Measurements from ENCODE around the gene DBH.

Gene DBH

GRCh38 chr9:133645021-133645765 lies 9.0 kb downstream of the DBH start:
- no peak for DNase-seq

- DNase-seq = no peak
Measured at GRCh38 chr9:133647148-133647547, 11.0 kb downstream of the DBH start.

DNA sequence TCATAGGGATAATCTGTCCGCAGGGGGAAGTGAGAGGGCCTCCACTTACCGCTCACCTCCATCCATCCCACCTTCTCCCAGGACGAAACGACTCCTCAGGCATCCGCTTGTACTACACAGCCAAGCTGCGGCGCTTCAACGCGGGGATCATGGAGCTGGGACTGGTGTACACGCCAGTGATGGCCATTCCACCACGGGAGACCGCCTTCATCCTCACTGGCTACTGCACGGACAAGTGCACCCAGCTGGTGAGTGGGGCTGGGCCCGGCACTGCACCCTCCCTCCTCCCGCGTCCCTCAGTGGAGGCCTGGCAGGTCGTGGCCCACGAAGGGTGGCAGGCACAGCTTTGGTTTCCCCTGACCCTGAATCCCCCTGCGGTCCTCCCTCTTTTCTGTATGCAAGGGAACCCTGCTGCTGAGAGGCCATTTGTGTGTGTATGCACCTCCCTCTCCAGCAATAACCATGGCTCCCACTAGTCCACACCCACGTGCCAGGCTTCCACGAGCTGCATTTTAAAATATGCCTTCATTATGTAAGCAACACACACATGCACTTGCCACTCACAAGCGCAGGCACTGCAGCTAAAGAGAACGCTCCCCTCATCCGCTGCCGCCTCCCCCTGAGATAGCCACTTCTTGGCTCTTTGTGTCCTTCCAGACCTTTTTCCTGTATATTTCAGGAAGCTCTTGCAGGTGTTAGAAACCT lies 11.8 kb downstream of the DBH start:
- DNase-seq = no peak

DNA sequence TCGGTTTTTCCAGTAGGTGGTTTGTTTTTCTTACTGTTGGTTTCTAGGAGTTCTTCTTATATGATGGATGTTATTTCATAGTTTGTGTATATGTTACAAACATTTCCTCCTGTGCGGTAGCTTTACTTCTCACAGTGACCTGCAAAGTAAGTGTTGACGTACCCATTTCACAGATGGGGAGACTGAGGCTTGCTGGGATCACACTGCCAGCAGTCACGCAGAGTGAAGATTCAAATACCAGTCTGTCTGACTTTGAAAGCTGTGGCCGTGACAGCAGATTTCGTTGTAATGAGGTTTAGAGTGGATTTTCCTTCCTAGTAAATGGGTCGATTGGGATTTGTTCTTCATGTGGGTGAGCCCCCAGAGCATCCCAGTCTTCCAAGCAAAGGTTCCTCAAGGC lies 13.0 kb downstream of the DBH start:
- no peak for DNase-seq

DNA sequence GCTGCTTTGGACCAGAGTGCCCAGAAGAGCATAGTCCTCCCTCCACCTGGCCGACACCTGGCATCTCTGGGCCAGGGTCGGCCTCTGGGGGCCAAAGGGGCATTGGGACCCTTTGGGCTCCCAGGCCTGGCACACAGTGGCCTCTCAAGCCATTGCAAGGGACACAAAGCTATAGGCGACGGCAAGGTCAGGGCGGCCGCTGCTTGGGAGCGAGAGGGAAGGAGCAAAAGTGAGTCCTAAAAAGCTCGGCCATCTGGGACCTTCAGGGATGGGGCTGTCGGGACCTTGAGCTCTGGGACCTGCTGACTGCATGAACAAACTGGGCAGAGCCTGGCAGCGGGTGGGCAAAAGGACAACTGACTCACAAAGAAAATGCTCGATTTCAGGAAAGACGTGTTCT lies 13.9 kb downstream of the DBH start:
- DNase-seq = no peak

- DNase-seq = no peak
Measured at GRCh38 chr9:133653638-133654037, 17.5 kb downstream of the DBH start.

GRCh38 chr9:133654736-133655657 lies 18.8 kb downstream of the DBH start:
- DNase-seq = peak; percentile 54

- DNase-seq = no peak
Measured at GRCh38 chr9:133655701-133656100, 19.5 kb downstream of the DBH start.

DNA sequence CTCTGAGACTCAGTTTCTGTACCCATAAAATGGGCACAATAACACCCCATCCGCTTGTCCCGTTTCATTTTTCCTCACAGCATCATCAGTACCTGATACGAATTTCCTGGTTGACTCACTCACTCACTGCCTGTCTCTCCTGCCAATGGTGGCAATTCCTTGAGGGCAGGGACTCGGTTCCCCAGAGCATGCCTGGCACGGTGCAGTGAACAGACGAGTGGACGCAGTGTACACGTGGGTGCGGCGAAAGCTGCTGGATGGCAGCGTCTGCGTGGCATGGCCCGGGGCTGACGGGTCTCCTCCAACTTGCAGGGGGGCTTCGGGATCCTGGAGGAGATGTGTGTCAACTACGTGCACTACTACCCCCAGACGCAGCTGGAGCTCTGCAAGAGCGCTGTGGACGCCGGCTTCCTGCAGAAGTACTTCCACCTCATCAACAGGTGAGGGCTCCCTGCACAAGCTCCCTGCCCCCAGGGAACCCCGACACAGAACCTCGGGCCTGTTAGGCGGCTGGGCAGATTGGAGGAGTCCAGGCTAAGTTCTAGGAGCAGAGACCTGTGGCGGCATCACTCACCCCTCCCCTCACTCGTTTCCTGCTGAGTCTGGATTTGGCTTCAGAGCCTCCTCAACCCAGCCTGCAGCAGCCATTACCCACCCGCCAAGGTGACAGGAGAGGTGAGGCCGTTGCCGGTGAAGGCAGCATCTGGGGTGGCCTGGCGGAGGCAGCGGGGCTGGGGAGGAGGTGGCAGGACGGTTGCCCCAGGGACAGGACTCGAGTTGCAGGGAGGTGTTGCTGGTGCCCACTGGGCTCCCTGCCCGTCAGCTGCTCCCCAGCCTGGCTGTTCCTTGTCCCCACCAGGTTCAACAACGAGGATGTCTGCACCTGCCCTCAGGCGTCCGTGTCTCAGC lies 20.3 kb downstream of the DBH start:
- DNase-seq = peak; percentile 79

- DNase-seq = peak; percentile 92
Measured at GRCh38 chr9:133657120-133657661, 21.0 kb downstream of the DBH start.

DNA sequence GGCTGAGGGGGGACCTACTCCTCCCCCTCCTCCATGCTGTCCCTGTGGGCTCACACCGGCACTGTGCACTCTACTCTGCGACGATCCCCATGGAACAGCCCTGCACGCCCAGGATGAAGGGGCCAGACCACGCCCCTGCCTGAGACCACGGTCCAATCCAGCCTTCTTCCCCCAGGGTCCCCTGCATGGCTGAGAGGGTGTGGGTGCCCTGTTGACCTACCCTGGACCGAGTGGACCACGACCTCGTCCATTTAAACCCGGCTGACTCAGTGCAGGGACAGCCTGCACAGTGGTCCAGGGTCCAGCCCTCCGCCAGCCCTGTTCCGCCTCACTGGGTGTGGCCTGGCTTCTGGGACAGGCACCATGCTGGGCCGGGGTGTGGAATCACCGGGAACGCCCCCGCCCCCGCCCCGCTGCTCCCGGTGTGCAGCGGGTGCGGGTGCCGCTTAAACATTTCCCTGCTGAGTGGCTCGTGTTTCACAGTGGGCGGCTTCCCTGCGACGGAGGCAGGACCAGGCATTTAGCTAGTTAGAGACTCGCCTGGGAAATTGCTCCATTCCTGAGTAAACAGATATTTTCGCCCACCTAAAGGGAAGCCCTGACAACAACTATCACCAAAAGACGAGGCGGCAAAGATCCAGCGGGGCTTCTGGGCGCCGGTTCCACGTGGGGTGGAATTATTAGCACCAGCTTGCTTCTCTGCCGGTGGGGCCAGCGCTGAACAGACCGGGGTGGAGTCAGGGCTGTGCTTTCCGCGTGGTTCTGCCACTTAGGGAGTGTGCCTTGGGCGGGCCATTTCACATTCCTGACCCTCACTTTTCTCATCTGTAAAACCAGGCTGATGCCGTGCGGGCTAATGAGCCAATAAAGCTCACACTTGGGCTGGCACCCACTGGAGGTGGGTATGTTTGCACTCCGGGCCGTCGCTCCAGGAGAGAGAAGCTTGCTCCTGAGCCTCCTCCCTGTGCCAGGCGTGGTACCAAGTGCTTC lies 22.6 kb downstream of the DBH start:
- peak; percentile 82 for DNase-seq

GRCh38 chr9:133659516-133659915 lies 23.4 kb downstream of the DBH start:
- no peak for DNase-seq

- DNase-seq = no peak
Measured at GRCh38 chr9:133661846-133662540, 25.8 kb downstream of the DBH start.

DNA sequence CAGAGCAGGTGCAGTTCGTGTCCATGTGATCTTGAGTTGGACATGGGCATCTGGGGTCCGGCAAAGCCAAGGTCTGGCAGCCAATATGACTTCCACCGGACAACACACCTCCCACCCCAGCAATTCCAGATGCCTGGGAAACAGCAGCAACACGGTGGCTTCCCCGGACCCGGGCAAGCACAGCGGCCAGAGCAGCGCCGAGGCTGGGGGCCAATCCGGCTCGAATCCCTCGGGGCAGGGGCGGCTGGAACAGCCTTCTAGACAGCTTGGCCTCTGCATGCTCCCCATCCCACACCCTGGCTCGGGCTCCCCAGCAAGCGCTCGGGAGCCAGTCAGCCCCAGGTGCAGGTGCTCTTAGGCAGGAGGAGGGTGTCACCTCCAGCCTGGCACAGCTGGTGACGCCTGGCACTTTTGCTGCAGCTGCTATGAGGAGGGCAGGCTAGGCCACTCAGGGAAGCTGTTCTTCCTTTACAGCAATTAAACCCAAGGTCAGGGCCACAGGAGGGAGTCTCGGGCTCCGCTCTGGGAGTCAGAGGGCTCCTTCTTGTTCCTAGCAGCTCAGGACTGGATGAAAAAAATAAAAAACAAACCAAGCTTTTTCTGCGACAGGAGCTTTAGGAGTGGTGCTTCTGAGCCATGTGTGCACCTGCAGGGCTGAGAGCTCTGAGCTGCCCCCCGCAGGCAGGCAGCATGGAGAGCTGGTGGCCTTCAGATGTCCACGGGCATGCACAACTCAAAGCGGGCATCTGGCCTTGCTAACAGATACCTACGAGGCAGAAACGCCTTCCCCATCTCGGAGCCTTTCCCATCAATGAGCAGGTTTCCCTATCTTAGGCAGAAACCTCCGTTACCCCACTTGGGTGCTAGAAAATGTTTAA lies 28.2 kb downstream of the DBH start:
- peak; percentile 89 for DNase-seq

GRCh38 chr9:133665096-133665495 lies 28.9 kb downstream of the DBH start:
- no peak for DNase-seq

DNA sequence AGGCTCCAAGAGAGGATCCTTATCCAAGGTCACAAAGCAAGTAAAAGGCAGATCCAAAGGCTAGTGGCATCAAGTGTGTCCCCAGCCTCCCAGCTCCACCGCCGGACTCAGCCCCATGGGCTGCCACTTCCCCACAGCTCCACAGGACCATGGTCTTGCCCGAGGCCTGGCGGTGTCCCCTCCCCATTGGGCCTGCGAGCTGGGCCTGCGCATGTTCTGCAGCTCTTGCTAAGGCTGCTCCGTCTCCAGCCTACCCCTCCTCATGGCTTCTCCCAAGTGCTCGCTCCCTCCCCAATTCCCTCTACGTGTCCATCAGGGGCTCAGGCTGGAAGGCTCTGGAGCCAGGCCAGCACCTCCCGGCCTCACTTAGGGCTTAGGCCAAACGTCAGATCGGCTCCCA lies 29.4 kb downstream of the DBH start:
- no peak for DNase-seq

DNA sequence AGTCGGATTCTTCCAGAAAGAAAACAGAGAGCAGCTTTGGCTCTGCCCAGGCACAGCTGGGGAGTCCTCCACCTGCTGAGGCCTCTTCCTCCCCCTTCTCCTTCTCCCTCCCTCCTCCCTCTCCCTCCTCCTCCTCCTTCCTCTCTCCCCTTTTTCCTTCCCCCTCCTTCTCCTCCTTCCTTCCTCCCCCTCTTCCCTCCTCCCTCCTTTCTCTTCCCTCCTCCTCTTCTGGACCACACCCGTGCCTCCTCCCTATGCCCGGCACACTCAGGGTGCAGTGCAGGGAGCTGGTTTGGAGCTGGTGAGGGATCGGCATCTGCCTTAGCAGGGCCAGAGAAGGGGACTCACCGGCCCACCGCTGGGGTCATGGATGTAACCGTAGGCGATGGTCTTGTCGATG lies 30.2 kb downstream of the DBH start:
- no peak for DNase-seq

- no peak for DNase-seq
Measured at GRCh38 chr9:133666845-133667244, 30.7 kb downstream of the DBH start.

Data from NCI-H345 (cell line).